H9 (cell line): ENCODE measurements around the gene ZHX3. TPM values are rescaled to one million over a fixed set of nuclear protein-coding genes. Genes with fewer than 3 reads are reported as not detected.

Experiments
- DNase-seq: peaks from one replicate; pipeline ENCODE4 v3.0.0-alpha.2; 2017
- H2AFZ ChIP-seq: one replicate; pipeline ENCODE4 v1.6.1; 2013; ENCODE audit warnings: mild to moderate bottlenecking, low read length, control low read depth, moderate library complexity
- H2AK5ac ChIP-seq: 2 replicates; pipeline ENCODE4 v1.6.1; 2013; ENCODE audit warnings: low read length, control low read depth, mixed read lengths; ENCODE audit not compliant: insufficient read length
- H2BK120ac ChIP-seq: one replicate; pipeline ENCODE4 v1.6.1; 2013; ENCODE audit warnings: low read depth, mild to moderate bottlenecking, low read length, control low read depth, inconsistent platforms; ENCODE audit not compliant: poor library complexity, severe bottlenecking
- H2BK12ac ChIP-seq: 2 replicates; pipeline ENCODE4 v1.6.1; 2013; ENCODE audit warnings: low read length, control low read depth, mixed read lengths, low read depth; ENCODE audit not compliant: insufficient read length
- H2BK15ac ChIP-seq: 2 replicates; pipeline ENCODE4 v1.6.1; 2013; ENCODE audit warnings: low read depth, low read length, control low read depth
- H2BK20ac ChIP-seq: one replicate; pipeline ENCODE4 v1.6.1; 2013; ENCODE audit warnings: low read depth, mild to moderate bottlenecking, low read length, control low read depth, inconsistent platforms; ENCODE audit not compliant: poor library complexity, severe bottlenecking
- H2BK5ac ChIP-seq: 2 replicates; pipeline ENCODE4 v1.6.1; 2013; ENCODE audit warnings: low read length, control low read depth, mixed read lengths; ENCODE audit not compliant: insufficient read length
- H3K14ac ChIP-seq: 2 replicates; pipeline ENCODE4 v1.6.1; 2013; ENCODE audit warnings: low read length, control low read depth; ENCODE audit not compliant: insufficient read depth
- H3K18ac ChIP-seq: 2 replicates; pipeline ENCODE4 v1.6.1; 2013; ENCODE audit warnings: low read depth, mild to moderate bottlenecking, mixed read lengths, low read length, control low read depth; ENCODE audit not compliant: insufficient read length
- H3K23ac ChIP-seq: 2 replicates; pipeline ENCODE4 v1.6.1; 2013; ENCODE audit warnings: low read length, control low read depth, mixed read lengths, low read depth; ENCODE audit not compliant: insufficient read length
- H3K23me2 ChIP-seq: 2 replicates; pipeline ENCODE4 v1.6.1; 2013; ENCODE audit warnings: low read depth, mild to moderate bottlenecking, mixed read lengths, low read length, control low read depth; ENCODE audit not compliant: insufficient read length, poor library complexity, severe bottlenecking
- H3K27ac ChIP-seq: 2 replicates; pipeline ENCODE4 v1.5.1; 2013; ENCODE audit warnings: low read length, control low read depth, mixed read lengths, low read depth; ENCODE audit not compliant: insufficient read length
- H3K27me3 ChIP-seq: 2 replicates; pipeline ENCODE4 v1.6.1; 2013; ENCODE audit warnings: low read length, control low read depth, inconsistent platforms; ENCODE audit not compliant: insufficient read depth
- H3K4ac ChIP-seq: 2 replicates; pipeline ENCODE4 v1.6.1; 2013; ENCODE audit warnings: low read depth, mild to moderate bottlenecking, control low read depth, inconsistent platforms, low read length, moderate library complexity
- H3K4me1 ChIP-seq: 2 replicates; pipeline ENCODE4 v1.6.1; 2013; ENCODE audit warnings: low read length, control low read depth, inconsistent platforms; ENCODE audit not compliant: insufficient read depth
- H3K4me2 ChIP-seq: 2 replicates; pipeline ENCODE4 v1.6.1; 2013; ENCODE audit warnings: low read length, control low read depth, mixed read lengths; ENCODE audit not compliant: insufficient read length, insufficient read depth
- H3K56ac ChIP-seq: 2 replicates; pipeline ENCODE4 v1.6.1; 2013; ENCODE audit warnings: low read depth, mild to moderate bottlenecking, mixed read lengths, low read length, control low read depth; ENCODE audit not compliant: insufficient read length
- H3K79me1 ChIP-seq: 2 replicates; pipeline ENCODE4 v1.6.1; 2013; ENCODE audit warnings: low read depth, mild to moderate bottlenecking, moderate library complexity, low read length, control low read depth, inconsistent platforms; ENCODE audit not compliant: insufficient read depth, poor library complexity, severe bottlenecking
- H3K79me2 ChIP-seq: 2 replicates; pipeline ENCODE4 v1.6.1; 2013; ENCODE audit warnings: low read length, control low read depth, inconsistent platforms; ENCODE audit not compliant: insufficient read depth
- H3K9ac ChIP-seq: 2 replicates; pipeline ENCODE4 v1.6.1; 2013; ENCODE audit warnings: low read length, control low read depth, mixed read lengths; ENCODE audit not compliant: insufficient read length; ENCODE audit errors: extremely low read depth
- H3K9me3 ChIP-seq: one replicate; pipeline ENCODE4 v1.6.1; 2013; ENCODE audit warnings: low read depth, low read length, inconsistent platforms; ENCODE audit not compliant: control insufficient read depth
- H3T11ph ChIP-seq: one replicate; pipeline ENCODE4 v1.6.1; 2013; ENCODE audit warnings: mild to moderate bottlenecking, low read length, control low read depth, inconsistent platforms
- H4K20me1 ChIP-seq: one replicate; pipeline ENCODE4 v1.6.1; 2013; ENCODE audit not compliant: control insufficient read depth, insufficient read length, insufficient read depth
- H4K5ac ChIP-seq: 2 replicates; pipeline ENCODE4 v1.6.1; 2013; ENCODE audit warnings: low read depth, mild to moderate bottlenecking, mixed read lengths, low read length, control low read depth; ENCODE audit not compliant: insufficient read length
- H4K8ac ChIP-seq: replicated peaks from 2 replicates; pipeline ENCODE4 v1.6.1; 2013; ENCODE audit warnings: low read length, control low read depth, mixed read lengths, low read depth; ENCODE audit not compliant: insufficient read length
- H4K91ac ChIP-seq: 2 replicates; pipeline ENCODE4 v1.6.1; 2013; ENCODE audit warnings: low read depth, mild to moderate bottlenecking, moderate library complexity, mixed read lengths, low read length, control low read depth; ENCODE audit not compliant: insufficient read length
- H3K27ac Mint-ChIP-seq, 3 experiments: 2 replicates in 2 of 3; 3 replicates in 1 of 3; pipeline ENCODE4 v1.8.0; 2020 to 2021; ENCODE audit warnings: mixed read lengths in 3 of 3, mild to moderate bottlenecking in 1 of 3, moderate library complexity in 1 of 3
- H3K27me3 Mint-ChIP-seq: 2 replicates; pipeline ENCODE4 v1.8.0; 2021; ENCODE audit warnings: low read depth, mild to moderate bottlenecking, moderate library complexity, mixed read lengths
- H3K36me3 Mint-ChIP-seq, 3 experiments: 2 replicates in 2 of 3; 3 replicates in 1 of 3; pipeline ENCODE4 v1.8.0; 2020 to 2021; ENCODE audit warnings: low read depth in 3 of 3, mixed read lengths in 3 of 3; ENCODE audit not compliant: insufficient read depth in 1 of 3
- H3K4me1 Mint-ChIP-seq, 2 experiments: 2 replicates each; pipeline ENCODE4 v1.8.0; 2020; ENCODE audit warnings: mixed read lengths in 2 of 2
- H3K4me3 Mint-ChIP-seq, 2 experiments: 2 replicates in 1 of 2; 3 replicates in 1 of 2; pipeline ENCODE4 v1.8.0; 2020 to 2021; ENCODE audit warnings: mild to moderate bottlenecking in 2 of 2, mixed read lengths in 2 of 2, moderate library complexity in 1 of 2
- H3K9me3 Mint-ChIP-seq, 2 experiments: 2 replicates in 1 of 2; 3 replicates in 1 of 2; pipeline ENCODE4 v1.8.0; 2020; ENCODE audit warnings: mild to moderate bottlenecking in 2 of 2, mixed read lengths in 2 of 2, moderate library complexity in 1 of 2
- WGBS: extraction: QIAGEN DNeasy Blood & Tissue Kit; methylation state at CpG from one replicate; pipeline ENCODE4 v1.1.7; 2013; ENCODE audit warnings: missing lambda C conversion rate, low lambda C conversion rate, mixed read lengths; ENCODE audit not compliant: insufficient read length; ENCODE audit errors: extremely low coverage; 5-methylcytosine and 5-hydroxymethylcytosine counted together
- total RNA-seq: library from RNA; stranded (reverse); gene quantifications from 2 replicates; pipeline ENCODE4 v1.2.1, GENCODE V29; 2021
- TF ChIP-seq, protein P1 (sequence below): fragments of 200-600 bp; sonication (generic); conservative IDR thresholded peaks from 3 replicates; pipeline ENCODE4 v1.8.0; 2021; ENCODE audit warnings: antibody characterized with exemption, mild to moderate bottlenecking

ZHX3 gene
- total RNA-seq, 1 experiment from 2014 or later: 4.4 TPM

DNA sequence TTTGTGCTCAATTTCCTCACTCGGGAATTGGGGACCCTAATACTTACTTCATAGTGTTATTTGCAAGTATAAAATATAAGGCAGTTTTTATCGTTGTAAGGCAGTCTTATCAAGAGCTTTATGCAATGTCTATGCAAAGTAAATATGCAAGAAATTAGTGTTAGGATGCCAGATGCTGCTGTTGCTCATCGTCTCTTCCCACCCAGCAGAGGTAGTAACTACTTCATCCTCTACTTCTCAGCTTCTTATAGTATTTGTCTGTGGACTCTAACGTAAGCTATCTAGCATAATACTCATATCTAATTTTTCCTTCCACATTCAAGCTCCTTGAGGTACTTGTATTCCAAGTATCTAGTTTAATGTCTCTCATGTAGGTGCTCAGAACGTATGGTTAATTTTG lies 168.6 kb downstream of the ZHX3 start:
- Histone ChIP-seq H4K91ac (no peak overlapping the region), H2BK12ac (no peak overlapping the region), H2AFZ (no peak overlapping the region), H2BK15ac (no peak overlapping the region), H2BK20ac (no peak overlapping the region), H3K4me1 (peaks cover 5% of the 10 kb centered on the region; the same call in 1 of the 2 replicates), H2BK5ac (no peak overlapping the region), H4K20me1 (no peaks in the 10 kb centered on the region), H3K4ac (no peak overlapping the region), H3K18ac (no peak overlapping the region), H3K79me2 (peaks cover 83% of the 10 kb centered on the region; the same call in 1 of the 2 replicates), H3K79me1 (peaks cover 9% of the 10 kb centered on the region), H3K23me2 (no peaks in the 10 kb centered on the region), H2BK120ac (no peak overlapping the region), H4K5ac (no peak overlapping the region), H4K8ac (no peak overlapping the region), H2AK5ac (no peak overlapping the region), H3K9ac (no peak overlapping the region), H3K56ac (no peak overlapping the region), H3K27me3 (no peaks in the 10 kb centered on the region), H3K23ac (no peak overlapping the region), H3K27ac (no peak overlapping the region), H3K14ac (no peak overlapping the region), H3K4me2 (no peak overlapping the region), H3K9me3 (no peaks in the 10 kb centered on the region), H3T11ph (no peak overlapping the region)
- Mint-ChIP-seq H3K9me3 (no peaks in the 10 kb centered on the region), H3K36me3 (peaks cover 4 to 27% (median 6%) of the 10 kb centered on the region in 3 experiments), H3K4me3 (no peak overlapping the region), H3K27me3 (peaks cover 2% of the 10 kb centered on the region; the same call in 1 of the 2 replicates), H3K27ac (no peak overlapping the region), H3K4me1 (peaks cover 30 to 51% of the 10 kb centered on the region in 2 experiments)
- no CpG with 5 or more reads among the region's 5 CpGs for WGBS
- TF ChIP-seq, protein P1, sequence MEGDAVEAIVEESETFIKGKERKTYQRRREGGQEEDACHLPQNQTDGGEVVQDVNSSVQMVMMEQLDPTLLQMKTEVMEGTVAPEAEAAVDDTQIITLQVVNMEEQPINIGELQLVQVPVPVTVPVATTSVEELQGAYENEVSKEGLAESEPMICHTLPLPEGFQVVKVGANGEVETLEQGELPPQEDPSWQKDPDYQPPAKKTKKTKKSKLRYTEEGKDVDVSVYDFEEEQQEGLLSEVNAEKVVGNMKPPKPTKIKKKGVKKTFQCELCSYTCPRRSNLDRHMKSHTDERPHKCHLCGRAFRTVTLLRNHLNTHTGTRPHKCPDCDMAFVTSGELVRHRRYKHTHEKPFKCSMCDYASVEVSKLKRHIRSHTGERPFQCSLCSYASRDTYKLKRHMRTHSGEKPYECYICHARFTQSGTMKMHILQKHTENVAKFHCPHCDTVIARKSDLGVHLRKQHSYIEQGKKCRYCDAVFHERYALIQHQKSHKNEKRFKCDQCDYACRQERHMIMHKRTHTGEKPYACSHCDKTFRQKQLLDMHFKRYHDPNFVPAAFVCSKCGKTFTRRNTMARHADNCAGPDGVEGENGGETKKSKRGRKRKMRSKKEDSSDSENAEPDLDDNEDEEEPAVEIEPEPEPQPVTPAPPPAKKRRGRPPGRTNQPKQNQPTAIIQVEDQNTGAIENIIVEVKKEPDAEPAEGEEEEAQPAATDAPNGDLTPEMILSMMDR: no peak
- no peak for DNase-seq
